HL-60/S4 treated with retinoic acid at 250 ng/mL for 4 days and 3 days (cell line): ENCODE data around the gene CSAD.
"Not testable (repeated sequence)": the region's sequence is repeated elsewhere in the genome, so short reads cannot be mapped to it uniquely, and the experiment has no call there.

Experiments
- in situ Hi-C: fragments of 300-500 bp; cut with MboI; formaldehyde crosslinking; loops from 2 replicates; pipeline ENCODE4 v1.7.0; 2022; ENCODE audit warnings: low sequenced_read_pairs

The CSAD gene

GRCh38 chr12:53113951-53114350, 66.8 kb downstream of the CSAD start:
- in situ Hi-C loops, result no loop called here

- in situ Hi-C loops, result no loop called here
Measured at GRCh38 chr12:53113136-53113705, 67.5 kb downstream of the CSAD start.

DNA sequence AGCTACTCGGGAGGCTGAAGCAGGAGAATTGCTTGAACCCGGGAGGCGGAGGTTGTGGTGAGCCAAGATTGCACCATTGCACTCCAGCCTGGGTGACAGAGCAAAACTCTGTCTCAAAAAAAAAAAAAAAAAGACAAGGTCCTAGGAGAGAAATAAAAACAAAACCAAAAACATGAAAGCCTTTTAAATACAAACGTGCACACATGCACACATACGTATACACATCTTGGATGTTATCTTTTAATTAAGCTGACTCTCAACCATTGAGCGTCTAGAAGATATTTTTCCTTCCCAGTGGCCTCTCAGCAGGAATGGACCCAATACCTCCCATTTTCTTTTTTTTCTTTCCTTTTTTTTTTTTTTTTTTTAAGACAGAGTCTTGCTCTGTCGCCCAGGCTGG, 68.3 kb downstream of the CSAD start:
- in situ Hi-C loops, result not testable (repeated sequence)
